Neural crest cell (in vitro differentiated cells): ENCODE results near the gene ENDOV. TPM values are rescaled to one million over a fixed set of nuclear protein-coding genes. Genes with fewer than 3 reads are reported as not detected.

Source experiments
- DNase-seq: peaks from one replicate; pipeline ENCODE4 v3.0.0; 2021; ENCODE audit warnings: low read depth, mixed read lengths, low spot score
- H3K27ac Mint-ChIP-seq: one replicate; pipeline ENCODE4 v1.8.0; 2021; ENCODE audit warnings: mild to moderate bottlenecking, mixed read lengths; ENCODE audit not compliant: unreplicated experiment
- H3K27me3 Mint-ChIP-seq: 2 replicates; pipeline ENCODE4 v1.8.0; 2021; ENCODE audit warnings: low read depth, mild to moderate bottlenecking, mixed read lengths
- H3K36me3 Mint-ChIP-seq: 2 replicates; pipeline ENCODE4 v1.8.0; 2021; ENCODE audit warnings: low read depth, mild to moderate bottlenecking, mixed read lengths
- H3K4me1 Mint-ChIP-seq: 2 replicates; pipeline ENCODE4 v1.8.0; 2021; ENCODE audit warnings: mixed read lengths
- H3K4me3 Mint-ChIP-seq: one replicate; pipeline ENCODE4 v1.8.0; 2021; ENCODE audit warnings: mild to moderate bottlenecking, mixed read lengths
- H3K9me3 Mint-ChIP-seq: 2 replicates; pipeline ENCODE4 v1.8.0; 2021; ENCODE audit warnings: mixed read lengths
- total RNA-seq: library from RNA; stranded (reverse); gene quantifications from 2 replicates; pipeline ENCODE4 v1.2.1, GENCODE V29; 2021
- TF ChIP-seq, protein P1 (sequence below): fragments of 200-600 bp; sonication (generic); conservative IDR thresholded peaks from 2 replicates; pipeline ENCODE4 v1.5.0; 2021; ENCODE audit warnings: antibody characterized with exemption, mild to moderate bottlenecking

Gene ENDOV
- total RNA-seq, 1 donor from 2014 or later, result 38.0 TPM

DNA sequence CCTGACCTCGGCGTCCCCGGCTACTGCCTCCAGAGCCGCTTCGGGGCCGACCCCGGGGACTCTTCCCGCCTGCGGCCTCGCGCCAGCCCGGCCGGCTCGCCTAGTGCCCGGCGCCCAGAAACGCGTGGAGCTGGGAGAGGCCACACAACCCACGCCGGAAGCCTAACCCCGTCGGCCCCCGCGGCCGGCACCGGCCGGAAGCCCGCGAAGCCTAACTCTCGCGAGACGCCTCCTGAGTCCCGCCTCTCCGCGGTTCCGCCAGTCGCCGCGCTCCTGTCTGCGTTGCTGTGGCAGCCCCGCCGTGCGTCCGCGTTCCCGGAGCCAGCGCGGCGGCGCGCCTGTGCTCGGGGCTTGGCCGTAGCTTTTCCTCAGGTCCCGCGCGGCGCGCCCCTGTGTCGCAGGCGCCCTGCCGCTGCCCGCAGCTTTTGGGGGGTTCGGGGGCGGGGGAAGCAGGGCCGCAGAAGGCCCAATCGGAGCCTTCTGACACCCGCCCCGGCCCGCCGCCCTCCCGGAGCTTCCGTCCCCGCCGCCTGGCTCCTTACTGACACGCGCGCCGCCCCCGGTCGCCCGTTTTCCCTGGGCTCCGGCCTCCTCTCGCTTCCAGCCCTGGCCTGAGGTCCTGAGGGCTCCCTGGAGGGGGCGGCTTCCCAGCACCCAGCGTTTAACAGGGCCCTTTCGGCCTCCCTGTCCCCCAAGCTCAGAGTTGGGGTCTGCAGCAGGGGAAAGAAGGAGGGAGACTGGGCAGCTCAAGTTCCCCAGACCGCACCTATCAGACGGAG, 39.8 kb downstream of the ENDOV start:
- TF ChIP-seq, protein P1, sequence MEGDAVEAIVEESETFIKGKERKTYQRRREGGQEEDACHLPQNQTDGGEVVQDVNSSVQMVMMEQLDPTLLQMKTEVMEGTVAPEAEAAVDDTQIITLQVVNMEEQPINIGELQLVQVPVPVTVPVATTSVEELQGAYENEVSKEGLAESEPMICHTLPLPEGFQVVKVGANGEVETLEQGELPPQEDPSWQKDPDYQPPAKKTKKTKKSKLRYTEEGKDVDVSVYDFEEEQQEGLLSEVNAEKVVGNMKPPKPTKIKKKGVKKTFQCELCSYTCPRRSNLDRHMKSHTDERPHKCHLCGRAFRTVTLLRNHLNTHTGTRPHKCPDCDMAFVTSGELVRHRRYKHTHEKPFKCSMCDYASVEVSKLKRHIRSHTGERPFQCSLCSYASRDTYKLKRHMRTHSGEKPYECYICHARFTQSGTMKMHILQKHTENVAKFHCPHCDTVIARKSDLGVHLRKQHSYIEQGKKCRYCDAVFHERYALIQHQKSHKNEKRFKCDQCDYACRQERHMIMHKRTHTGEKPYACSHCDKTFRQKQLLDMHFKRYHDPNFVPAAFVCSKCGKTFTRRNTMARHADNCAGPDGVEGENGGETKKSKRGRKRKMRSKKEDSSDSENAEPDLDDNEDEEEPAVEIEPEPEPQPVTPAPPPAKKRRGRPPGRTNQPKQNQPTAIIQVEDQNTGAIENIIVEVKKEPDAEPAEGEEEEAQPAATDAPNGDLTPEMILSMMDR, result no peak
- peak overlapping the region; percentile 95 for H3K4me3 Mint-ChIP-seq
- peak overlapping the region; percentile 96 for H3K27ac Mint-ChIP-seq
- DNase-seq, result peak; percentile 93
- H3K4me1 Mint-ChIP-seq, result peaks cover 22% of the 10 kb centered on the region
- H3K27me3 Mint-ChIP-seq, result peaks cover 11% of the 10 kb centered on the region
- no peaks in the 10 kb centered on the region for H3K9me3 Mint-ChIP-seq
- no peaks in the 10 kb centered on the region for H3K36me3 Mint-ChIP-seq

DNA sequence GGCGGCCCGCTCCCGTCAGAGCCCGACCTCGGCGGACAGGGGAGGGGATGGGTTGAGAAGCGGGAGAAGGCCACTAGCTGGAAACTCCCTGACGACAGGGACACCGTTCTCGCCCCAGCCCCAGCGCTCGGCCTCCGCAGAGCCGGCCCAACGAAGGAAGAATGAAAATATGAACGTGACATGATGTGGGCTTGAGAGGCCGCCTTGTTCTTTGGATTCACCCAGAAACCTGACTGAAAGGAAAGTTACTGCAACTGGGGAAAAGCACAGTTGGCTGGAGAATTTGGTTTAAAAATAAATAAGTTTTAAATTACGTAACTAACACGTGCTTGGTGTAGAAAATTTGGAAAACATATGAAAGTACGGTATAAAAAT, 40.4 kb downstream of the ENDOV start:
- Mint-ChIP-seq H3K36me3 (no peaks in the 10 kb centered on the region), H3K27ac (peak overlapping the region; percentile 96), H3K4me1 (peaks cover 22% of the 10 kb centered on the region), H3K27me3 (peaks cover 16% of the 10 kb centered on the region), H3K9me3 (no peaks in the 10 kb centered on the region), H3K4me3 (peak overlapping the region; percentile 95)
- TF ChIP-seq, protein P1, result no peak
- peak; percentile 49 for DNase-seq

DNA sequence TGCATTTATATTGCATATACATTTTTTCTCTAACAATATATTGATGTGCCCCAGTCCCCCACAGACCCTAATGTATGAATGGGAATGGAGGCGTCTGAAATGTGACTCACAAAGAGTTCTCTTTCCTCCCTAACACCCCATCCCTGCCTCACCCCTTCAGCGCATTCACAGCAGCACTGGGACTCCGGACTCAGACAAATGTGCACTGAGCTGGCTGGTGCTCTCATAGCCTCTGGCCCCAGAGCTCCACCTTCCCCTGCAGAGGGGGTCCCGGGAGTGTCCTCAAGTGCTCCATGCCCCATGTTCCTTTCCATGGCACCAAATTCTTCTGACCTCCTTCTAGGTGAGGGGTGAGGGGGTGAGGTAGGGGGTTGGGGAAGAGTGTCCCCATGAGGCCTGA, 40.8 kb downstream of the ENDOV start:
- TF ChIP-seq, protein P1, result no peak
- no peak for DNase-seq
- peak overlapping the region; percentile 95 for H3K4me3 Mint-ChIP-seq
- peak overlapping the region; percentile 71 for H3K27ac Mint-ChIP-seq
- no peaks in the 10 kb centered on the region for H3K9me3 Mint-ChIP-seq
- H3K27me3 Mint-ChIP-seq, result peaks cover 20% of the 10 kb centered on the region
- no peaks in the 10 kb centered on the region for H3K36me3 Mint-ChIP-seq
- H3K4me1 Mint-ChIP-seq, result peaks cover 22% of the 10 kb centered on the region

DNA sequence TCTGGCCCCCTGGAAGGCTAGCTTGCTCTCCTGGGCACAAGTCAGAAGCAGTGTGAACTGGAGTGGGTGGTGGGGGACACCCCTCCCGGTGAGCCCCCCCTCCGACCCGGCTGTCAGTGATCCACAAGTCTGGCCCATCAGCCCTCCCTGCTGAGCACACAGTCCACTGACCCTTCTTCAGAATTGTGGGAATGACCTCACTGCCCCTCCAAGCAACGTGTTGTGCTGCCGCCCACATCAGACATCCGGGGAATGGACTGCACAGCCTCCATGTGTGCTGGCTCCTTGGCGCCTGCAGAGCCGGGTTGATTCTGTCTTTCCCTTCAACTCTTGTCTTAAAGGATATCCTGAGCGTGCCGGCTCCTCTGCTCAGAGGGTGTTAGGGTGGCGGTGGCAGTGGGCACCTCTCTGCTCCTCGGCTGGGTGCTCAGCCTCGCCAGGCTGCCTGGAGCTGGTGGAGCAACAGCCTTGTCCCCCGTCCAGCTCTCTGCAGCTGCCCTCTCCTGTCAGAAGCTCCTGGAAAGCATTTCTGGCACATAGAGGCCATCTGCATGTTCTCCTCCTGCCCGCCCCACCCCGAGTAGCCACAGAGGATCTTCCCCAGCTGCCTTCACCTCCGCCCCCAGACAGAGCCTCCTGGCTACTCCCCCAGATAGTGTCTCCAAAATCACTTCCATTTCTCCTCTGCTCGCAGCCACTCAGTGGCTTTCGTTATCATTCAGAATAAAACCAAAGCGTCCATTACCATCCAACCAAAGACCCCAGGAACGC, 41.7 kb downstream of the ENDOV start:
- DNase-seq, result no peak
- peaks cover 25% of the 10 kb centered on the region for H3K27me3 Mint-ChIP-seq
- no peaks in the 10 kb centered on the region for H3K36me3 Mint-ChIP-seq
- TF ChIP-seq, protein P1, result no peak
- H3K4me1 Mint-ChIP-seq, result peaks cover 22% of the 10 kb centered on the region
- no peaks in the 10 kb centered on the region for H3K9me3 Mint-ChIP-seq
- H3K4me3 Mint-ChIP-seq, result peak overlapping the region; percentile 69
- H3K27ac Mint-ChIP-seq, result peak overlapping the region; percentile 11

DNA sequence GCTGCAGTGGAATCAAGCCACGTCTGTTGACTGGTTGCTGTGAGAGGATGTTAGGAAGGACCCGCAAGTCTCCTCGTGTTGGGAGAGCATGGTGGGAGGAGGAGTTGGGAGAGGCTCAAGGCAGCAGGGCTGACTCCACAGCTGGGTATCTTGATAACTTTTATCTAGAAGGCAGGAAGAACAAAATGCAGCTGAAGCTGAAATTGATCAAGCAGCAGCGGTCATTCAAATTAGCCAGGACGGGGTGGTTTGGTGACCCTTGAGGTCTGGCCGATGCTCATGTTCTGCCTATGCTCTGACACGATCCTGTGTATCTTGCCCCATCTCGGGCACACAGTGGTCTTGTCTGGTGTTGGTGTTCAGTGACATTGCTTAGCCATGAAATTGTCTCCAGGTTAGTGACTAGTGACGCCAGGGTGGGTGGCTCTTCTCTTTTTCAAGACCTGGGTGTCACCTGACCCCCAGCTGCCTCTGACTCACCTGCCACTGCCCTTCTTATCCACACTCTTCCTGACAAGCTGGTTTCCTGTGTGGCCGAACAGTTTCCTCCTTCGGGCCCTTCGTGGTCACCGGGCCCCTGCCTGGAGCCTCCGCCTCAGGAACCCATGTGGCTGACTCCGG, 42.4 kb downstream of the ENDOV start:
- DNase-seq, result no peak
- peak overlapping the region; percentile 11 for H3K27ac Mint-ChIP-seq
- peaks cover 25% of the 10 kb centered on the region for H3K27me3 Mint-ChIP-seq
- H3K4me3 Mint-ChIP-seq, result peak overlapping the region; percentile 59
- H3K9me3 Mint-ChIP-seq, result no peaks in the 10 kb centered on the region
- no peaks in the 10 kb centered on the region for H3K36me3 Mint-ChIP-seq
- peaks cover 22% of the 10 kb centered on the region for H3K4me1 Mint-ChIP-seq
- TF ChIP-seq, protein P1, result no peak
